ENCODE results near the gene AKR1C8. TPM values are rescaled to one million over a fixed set of nuclear protein-coding genes. Genes with fewer than 3 reads are reported as not detected.
"Not testable (repeated sequence)": the region's sequence is repeated elsewhere in the genome, so short reads cannot be mapped to it uniquely, and the experiment has no call there.

Gene AKR1C8
- total RNA-seq (ENCODE audit: unreplicated experiment) = not detected
- long read RNA-seq = 0 reads

GRCh38 chr10:5184987-5185775, at the start of gene AKR1C8:
TSS of gene AKR1C8 (minus strand) at chr10:5185150. CDS start at chr10:5185104, 46 bp downstream.
- H3K27ac Mint-ChIP-seq (ENCODE audit: unreplicated experiment) = no peak within 1 kb of the TSS
- H3K4me3 Mint-ChIP-seq (ENCODE audit: unreplicated experiment) = no peak within 1 kb of the TSS
- H3K4me1 Mint-ChIP-seq (ENCODE audit: low read depth, unreplicated experiment) = no peaks in the 10 kb centered on the region
- no peaks in the 10 kb centered on the region for H3K27me3 Mint-ChIP-seq (ENCODE audit: unreplicated experiment)
- no peak for TF ChIP-seq CTCF (IDR thresholded peaks at IDR 0.05; ENCODE audit: partially characterized antibody, unreplicated experiment)
- no peaks in the 10 kb centered on the region for H3K9me3 Mint-ChIP-seq (ENCODE audit: unreplicated experiment)
- no peak for DNase-seq
- no peaks in the 10 kb centered on the region for H3K36me3 Mint-ChIP-seq (ENCODE audit: unreplicated experiment)

- Mint-ChIP-seq H3K27me3 (ENCODE audit: unreplicated experiment) (peaks cover 3% of the 10 kb centered on the region), H3K4me3 (ENCODE audit: unreplicated experiment) (no peak overlapping the region), H3K9me3 (ENCODE audit: unreplicated experiment) (peaks cover 4% of the 10 kb centered on the region), H3K4me1 (ENCODE audit: low read depth, unreplicated experiment) (no peaks in the 10 kb centered on the region), H3K36me3 (ENCODE audit: unreplicated experiment) (peaks cover 14% of the 10 kb centered on the region), H3K27ac (ENCODE audit: unreplicated experiment) (no peak overlapping the region)
- no peak for TF ChIP-seq CTCF (IDR thresholded peaks at IDR 0.05; ENCODE audit: partially characterized antibody, unreplicated experiment)
- no peak for DNase-seq
Measured at GRCh38 chr10:5234106-5234860, 49.3 kb upstream of the AKR1C8 start.

- Mint-ChIP-seq H3K27ac (ENCODE audit: unreplicated experiment) (no peak overlapping the region), H3K4me3 (ENCODE audit: unreplicated experiment) (no peak overlapping the region), H3K4me1 (ENCODE audit: low read depth, unreplicated experiment) (no peaks in the 10 kb centered on the region), H3K36me3 (ENCODE audit: unreplicated experiment) (peaks cover 8% of the 10 kb centered on the region), H3K9me3 (ENCODE audit: unreplicated experiment) (peaks cover 4% of the 10 kb centered on the region), H3K27me3 (ENCODE audit: unreplicated experiment) (no peaks in the 10 kb centered on the region)
- DNase-seq = no peak
- no peak for TF ChIP-seq CTCF (IDR thresholded peaks at IDR 0.05; ENCODE audit: partially characterized antibody, unreplicated experiment)
Measured at GRCh38 chr10:5233324-5233723, 48.4 kb upstream of the AKR1C8 start.

GRCh38 chr10:5229019-5229418, 44.1 kb upstream of the AKR1C8 start:
- peaks cover 3% of the 10 kb centered on the region for H3K27me3 Mint-ChIP-seq (ENCODE audit: unreplicated experiment)
- no peaks in the 10 kb centered on the region for H3K4me1 Mint-ChIP-seq (ENCODE audit: low read depth, unreplicated experiment)
- H3K36me3 Mint-ChIP-seq (ENCODE audit: unreplicated experiment) = no peaks in the 10 kb centered on the region
- H3K27ac Mint-ChIP-seq (ENCODE audit: unreplicated experiment) = no peak overlapping the region
- no peak overlapping the region for H3K4me3 Mint-ChIP-seq (ENCODE audit: unreplicated experiment)
- DNase-seq = no peak
- peaks cover 1% of the 10 kb centered on the region for H3K9me3 Mint-ChIP-seq (ENCODE audit: unreplicated experiment)
- no peak for TF ChIP-seq CTCF (IDR thresholded peaks at IDR 0.05; ENCODE audit: partially characterized antibody, unreplicated experiment)

- H3K4me1 Mint-ChIP-seq (ENCODE audit: low read depth, unreplicated experiment); H3K27me3 Mint-ChIP-seq (ENCODE audit: unreplicated experiment); H3K4me3 Mint-ChIP-seq (ENCODE audit: unreplicated experiment); H3K27ac Mint-ChIP-seq (ENCODE audit: unreplicated experiment); H3K36me3 Mint-ChIP-seq (ENCODE audit: unreplicated experiment); DNase-seq; H3K9me3 Mint-ChIP-seq (ENCODE audit: unreplicated experiment): not testable (repeated sequence)
Measured at GRCh38 chr10:5222942-5223341, 38.0 kb upstream of the AKR1C8 start.

All from glutamatergic neuron (in vitro differentiated cells).